PC-9 (cell line): Measurements from ENCODE around the gene B4GALT6. TPM values are rescaled to one million over a fixed set of nuclear protein-coding genes. Genes with fewer than 3 reads are reported as not detected.

ENCODE experiments used
- BruUV-seq: library from RNA; stranded (reverse); fragments of 400-500 nt; replicated peaks from 2 replicates; lab custom pipeline; 2021; lab: Mats Ljungman, UMichigan
- CTCF ChIA-PET: fragments of 300-600 bp; sonication (Branson Sonifier 250); formaldehyde crosslinking; loops from one replicate; lab custom pipeline; 2022; ENCODE audit warnings: antibody characterized with exemption; lab: Charles Lee
- POLR2A ChIA-PET: fragments of 300-600 bp; sonication (Branson Sonifier 250); formaldehyde crosslinking; loops from one replicate; lab custom pipeline; 2022; ENCODE audit warnings: antibody characterized with exemption; ENCODE audit not compliant: unreplicated experiment; lab: Charles Lee
- DNase-seq, 2 experiments: peaks; one replicate each; pipeline versions ENCODE4 v3.0.0 to v3.0.0-alpha.2; 2015 to 2022; ENCODE audit warnings: mixed read lengths in 1 of 2
- H2AFZ ChIP-seq: fragments of 200-600 bp; sonication (generic); 2 replicates; pipeline ENCODE4 v1.8.1; 2017; ENCODE audit warnings: antibody characterized with exemption
- H3F3A ChIP-seq: fragments of 200-600 bp; sonication (generic); 2 replicates; pipeline ENCODE4 v1.8.1; 2017; ENCODE audit warnings: antibody characterized with exemption, mild to moderate bottlenecking, low read depth; ENCODE audit not compliant: insufficient read depth
- H3K27ac ChIP-seq: fragments of 200-600 bp; sonication (generic); 2 replicates; pipeline ENCODE4 v1.6.1; 2016; ENCODE audit warnings: mixed run types
- H3K27me3 ChIP-seq: fragments of 200-600 bp; sonication (generic); 2 replicates; pipeline ENCODE4 v1.6.1; 2016; ENCODE audit warnings: low read depth, mixed run types; ENCODE audit not compliant: insufficient read depth
- H3K36me3 ChIP-seq: fragments of 200-600 bp; sonication (generic); 2 replicates; pipeline ENCODE4 v1.6.1; 2016; ENCODE audit warnings: low read depth, mixed run types
- H3K4me1 ChIP-seq: fragments of 200-600 bp; sonication (generic); replicated peaks from 2 replicates; pipeline ENCODE4 v1.6.1; 2016; ENCODE audit warnings: mixed run types; ENCODE audit not compliant: insufficient read depth
- H3K4me2 ChIP-seq: fragments of 200-600 bp; sonication (generic); 2 replicates; pipeline ENCODE4 v1.6.1; 2017; ENCODE audit warnings: mixed run types
- H3K4me3 ChIP-seq: fragments of 200-600 bp; sonication (generic); 2 replicates; pipeline ENCODE4 v1.6.1; 2016; ENCODE audit warnings: mixed run types
- H3K79me2 ChIP-seq: fragments of 200-600 bp; sonication (generic); 2 replicates; pipeline ENCODE4 v1.6.1; 2017; ENCODE audit warnings: low read depth, mixed run types
- H3K9me2 ChIP-seq: fragments of 200-600 bp; sonication (generic); 2 replicates; pipeline ENCODE4 v1.8.1; 2017; ENCODE audit warnings: mild to moderate bottlenecking; ENCODE audit not compliant: insufficient read depth
- H3K9me3 ChIP-seq: fragments of 200-600 bp; sonication (generic); 2 replicates; pipeline ENCODE4 v1.8.1; 2016; ENCODE audit warnings: low read depth; ENCODE audit not compliant: insufficient read depth
- H4K20me1 ChIP-seq: fragments of 200-600 bp; sonication (generic); 2 replicates; pipeline ENCODE4 v1.8.1; 2017; ENCODE audit not compliant: insufficient read depth
- CTCF ChIP-seq: fragments of 200-600 bp; sonication (generic); conservative IDR thresholded peaks from 2 replicates; pipeline ENCODE4 v1.6.1; 2017; ENCODE audit warnings: mixed run types, antibody characterized with exemption, mild to moderate bottlenecking, moderate library complexity
- EZH2 ChIP-seq: fragments of 200-600 bp; sonication (generic); IDR thresholded peaks from 2 replicates; pipeline ENCODE4 v1.8.0; 2017; ENCODE audit warnings: antibody characterized with exemption, low read depth
- intact Hi-C: fragments of 100-400 bp; cut with micrococcal nuclease; formaldehyde crosslinking; loops from one replicate; pipeline ENCODE4 v1.10.0; 2022; ENCODE audit not compliant: unreplicated experiment
- total RNA-seq: library from RNA; stranded (reverse); gene quantifications from 2 replicates; pipeline ENCODE4 v1.2.3, GENCODE V29; 2021

The B4GALT6 gene
- total RNA-seq, 1 experiment from 2014 or later = 5.3 TPM

- Histone ChIP-seq H3K9me3 (no peaks in the 10 kb centered on the region), H2AFZ (no peak overlapping the region), H3K27me3 (no peaks in the 10 kb centered on the region), H4K20me1 (no peaks in the 10 kb centered on the region), H3K4me2 (peak overlapping the region; percentile 22; the same call in 1 of the 2 replicates), H3K36me3 (no peaks in the 10 kb centered on the region), H3F3A (peaks cover 12% of the 10 kb centered on the region), H3K4me3 (no peak overlapping the region), H3K27ac (peak overlapping the region; percentile 31; the same call in 1 of the 2 replicates), H3K9me2 (no peaks in the 10 kb centered on the region), H3K4me1 (peaks cover 22% of the 10 kb centered on the region), H3K79me2 (no peaks in the 10 kb centered on the region)
- BruUV-seq = no TSS peak
- intact Hi-C loops = no loop called here
- ChIA-PET CTCF (no interaction called here), POLR2A (interaction anchor here (0.9 kb wide), 1 partner anchor 534 kb away, joined by 4 read pairs; no protein-coding TSS in a partner anchor)
- peak; percentile 13 to 90 for DNase-seq
- TF ChIP-seq EZH2 = no peak
Measured at GRCh38 chr18:31648966-31649429, 35.4 kb downstream of the B4GALT6 start.

DNA sequence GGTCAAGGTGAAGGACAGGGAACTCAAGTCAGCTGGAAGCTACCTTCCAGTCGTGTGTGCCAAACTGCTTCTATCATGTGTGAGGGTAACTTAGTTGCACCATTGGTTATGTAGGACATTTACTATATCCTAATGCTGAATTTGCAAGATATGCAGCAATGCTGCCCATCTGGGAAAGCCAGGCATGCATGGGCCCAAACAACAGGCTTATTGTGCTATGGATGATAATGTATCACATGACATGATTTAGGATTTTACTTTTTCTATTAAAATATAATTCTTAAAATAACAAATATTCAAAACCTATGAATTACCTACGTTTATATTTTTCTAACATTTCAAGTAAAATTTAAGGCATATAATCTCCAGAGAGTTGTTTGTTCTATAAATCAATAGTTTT, 35.9 kb downstream of the B4GALT6 start:
- Histone ChIP-seq H4K20me1 (no peaks in the 10 kb centered on the region), H3K36me3 (no peaks in the 10 kb centered on the region), H3K4me1 (peaks cover 22% of the 10 kb centered on the region), H3K9me2 (no peaks in the 10 kb centered on the region), H2AFZ (no peak overlapping the region), H3K27ac (no peak overlapping the region), H3K4me2 (no peak overlapping the region), H3F3A (peaks cover 12% of the 10 kb centered on the region), H3K79me2 (no peaks in the 10 kb centered on the region), H3K4me3 (no peak overlapping the region), H3K9me3 (no peaks in the 10 kb centered on the region), H3K27me3 (no peaks in the 10 kb centered on the region)
- DNase-seq = no peak
- intact Hi-C loops = no loop called here
- no peak for TF ChIP-seq EZH2
- TF ChIP-seq CTCF = no peak
- ChIA-PET POLR2A (interaction anchor here (0.9 kb wide), 1 partner anchor 534 kb away, joined by 4 read pairs; no protein-coding TSS in a partner anchor), CTCF (no interaction called here)
- BruUV-seq = no TSS peak

- no peak overlapping the region for H2AFZ ChIP-seq
- H3K4me1 ChIP-seq = peaks cover 22% of the 10 kb centered on the region
- ChIA-PET POLR2A (no interaction called here), CTCF (no interaction called here)
- no peaks in the 10 kb centered on the region for H4K20me1 ChIP-seq
- BruUV-seq = no TSS peak
- intact Hi-C loops = no loop called here
- H3K9me2 ChIP-seq = no peaks in the 10 kb centered on the region
- H3K4me2 ChIP-seq = no peak overlapping the region
- no peaks in the 10 kb centered on the region for H3K9me3 ChIP-seq
- no peak for TF ChIP-seq EZH2
- TF ChIP-seq CTCF = no peak
- H3K27ac ChIP-seq = no peak overlapping the region
- DNase-seq = no peak
- no peaks in the 10 kb centered on the region for H3K79me2 ChIP-seq
- H3K36me3 ChIP-seq = no peaks in the 10 kb centered on the region
- H3F3A ChIP-seq = peaks cover 12% of the 10 kb centered on the region
- no peaks in the 10 kb centered on the region for H3K27me3 ChIP-seq
- H3K4me3 ChIP-seq = no peak overlapping the region
Measured at GRCh38 chr18:31647127-31647753, 37.1 kb downstream of the B4GALT6 start.
